ENCODE measurements around the gene OSBPL7.

Gene OSBPL7

DNA sequence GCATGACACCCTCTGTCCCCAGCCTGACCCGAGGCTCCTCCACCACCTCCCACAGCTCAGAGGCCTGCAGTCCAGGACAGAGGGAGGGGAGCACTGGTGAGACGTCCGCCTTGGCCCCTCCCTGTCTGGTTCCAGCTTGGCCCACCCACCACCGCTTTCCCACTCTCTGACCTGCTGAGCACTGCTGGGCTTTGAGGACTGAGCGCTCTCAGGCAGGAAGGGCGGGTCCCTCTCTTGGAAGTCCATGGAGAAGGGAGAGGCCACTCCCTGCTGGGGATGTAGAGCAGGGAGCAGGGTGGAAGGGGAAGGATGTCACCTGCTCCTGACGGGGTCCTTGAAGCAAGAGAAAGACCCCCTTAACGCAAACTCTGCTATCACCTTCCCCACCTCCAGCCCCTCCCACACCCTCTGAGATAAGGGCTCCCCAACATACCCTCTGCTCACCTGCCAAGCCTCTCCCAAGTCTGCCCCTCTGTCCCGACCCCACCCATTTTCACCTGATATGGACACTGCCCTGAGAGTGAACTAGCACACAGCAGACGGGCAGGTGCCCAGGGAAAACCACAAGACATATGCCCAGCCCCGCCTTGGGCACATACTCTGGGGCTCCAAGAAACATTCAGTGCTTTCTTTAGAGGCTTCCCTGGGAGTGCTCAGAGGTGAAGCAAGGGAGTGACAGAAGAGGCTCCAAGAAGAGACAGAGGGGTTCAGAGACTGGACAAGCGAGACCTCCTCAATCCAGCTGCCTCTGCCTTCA, 1.4 kb downstream of the OSBPL7 start:
- DNase-seq, result no peak

DNA sequence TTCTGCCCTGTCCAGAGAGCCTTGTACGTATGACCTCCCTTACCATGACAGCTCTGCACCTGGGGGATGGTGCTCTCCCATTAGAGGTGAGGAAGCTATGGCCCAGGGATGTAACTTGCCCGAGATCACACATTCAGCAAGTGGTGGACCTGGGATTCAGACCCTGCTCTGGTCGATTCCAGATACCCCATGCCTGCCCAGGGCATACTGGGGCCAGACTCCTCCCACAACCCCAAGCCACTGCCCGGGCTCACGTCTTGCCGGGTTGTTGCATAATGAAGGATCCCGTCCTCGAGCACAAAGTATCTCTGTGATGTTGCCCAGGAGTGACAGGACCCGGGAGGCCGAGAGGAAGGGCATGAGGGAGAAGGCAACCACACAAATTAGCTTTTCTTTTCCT, 2.1 kb downstream of the OSBPL7 start:
- DNase-seq, result no peak

DNA sequence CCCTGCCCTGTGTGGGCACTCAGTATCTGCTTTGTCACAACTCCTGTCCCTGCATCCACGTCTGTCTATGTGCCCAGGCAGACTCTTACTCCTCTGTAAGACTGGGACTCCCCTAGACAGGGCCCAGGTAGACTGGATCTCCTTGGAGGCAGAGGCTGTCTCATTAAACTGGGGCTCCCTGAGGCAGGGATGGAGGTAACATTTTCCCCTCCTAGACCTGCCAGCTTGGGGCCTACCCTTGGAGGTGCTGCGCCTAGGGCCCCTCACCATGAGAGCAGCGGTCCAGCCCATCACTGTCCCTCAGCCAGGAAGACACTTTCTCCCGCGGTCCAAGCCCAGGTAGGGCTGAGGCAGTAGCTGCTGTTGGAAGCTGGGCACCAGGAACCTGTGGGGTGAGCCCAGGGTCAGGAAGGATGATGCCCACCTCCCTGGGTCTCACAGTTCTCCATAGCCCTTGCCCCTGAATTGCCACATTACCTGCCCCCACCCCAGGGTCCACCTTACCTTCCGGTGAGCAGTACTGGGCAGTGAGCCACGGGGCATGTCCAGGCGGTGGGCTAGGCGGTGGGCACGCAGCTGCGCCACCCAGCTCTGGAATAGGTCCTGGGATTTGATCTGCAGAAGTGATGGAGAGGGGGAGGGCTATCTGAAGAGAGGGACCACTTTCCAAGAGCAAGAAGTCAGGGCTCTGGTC, 3.4 kb downstream of the OSBPL7 start:
- DNase-seq, result no peak

DNA sequence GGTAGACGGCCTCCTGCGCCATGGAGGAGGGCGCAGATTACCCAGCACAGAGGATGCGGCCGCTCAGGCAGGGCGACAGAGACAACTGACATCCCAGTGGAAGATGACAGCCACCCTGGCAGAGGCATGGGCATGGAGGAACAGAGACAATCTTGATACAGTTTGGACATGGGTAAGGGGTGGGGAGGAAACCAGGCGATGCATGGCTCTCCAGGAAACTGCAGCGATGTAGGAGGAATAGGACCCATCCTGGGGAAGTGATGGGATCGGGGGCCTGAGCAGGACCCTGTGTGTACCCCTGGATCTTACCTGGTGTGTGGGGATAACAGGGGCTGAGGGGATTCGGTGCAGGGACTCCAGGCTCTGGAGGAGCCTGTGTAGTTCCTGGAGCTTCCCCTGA, 4.6 kb downstream of the OSBPL7 start:
- no peak for DNase-seq

DNA sequence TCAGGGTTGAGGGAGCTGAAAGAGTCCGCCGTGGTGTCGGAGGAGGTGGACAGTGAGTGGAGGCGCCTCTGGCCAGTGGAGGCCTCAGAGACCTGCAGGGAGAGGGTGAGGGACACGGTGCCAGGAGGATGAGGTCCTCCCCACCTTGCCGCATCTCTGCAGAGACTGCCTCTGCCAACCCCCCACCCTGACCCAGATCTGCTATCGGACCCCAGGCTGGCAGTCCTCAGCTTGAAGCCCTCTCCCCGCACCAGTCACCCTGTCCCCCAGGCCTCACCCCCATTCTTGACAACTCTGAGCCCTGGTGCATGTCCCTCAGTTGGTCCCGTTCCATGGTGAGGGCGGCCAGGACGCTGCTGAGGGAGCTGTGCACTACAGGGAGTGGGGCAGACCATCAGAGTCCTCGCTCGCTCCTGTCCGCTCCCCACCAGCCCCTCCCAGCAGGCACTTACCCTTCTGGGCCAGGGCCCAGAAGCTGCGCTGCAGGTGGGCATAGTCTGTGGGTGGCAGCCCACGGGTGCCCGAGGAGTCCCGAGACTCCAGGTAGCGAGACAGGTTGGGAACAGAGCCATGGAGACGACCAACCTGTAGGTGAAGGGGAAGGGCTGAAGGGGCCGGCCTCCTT, 5.4 kb downstream of the OSBPL7 start:
- DNase-seq, result no peak

DNA sequence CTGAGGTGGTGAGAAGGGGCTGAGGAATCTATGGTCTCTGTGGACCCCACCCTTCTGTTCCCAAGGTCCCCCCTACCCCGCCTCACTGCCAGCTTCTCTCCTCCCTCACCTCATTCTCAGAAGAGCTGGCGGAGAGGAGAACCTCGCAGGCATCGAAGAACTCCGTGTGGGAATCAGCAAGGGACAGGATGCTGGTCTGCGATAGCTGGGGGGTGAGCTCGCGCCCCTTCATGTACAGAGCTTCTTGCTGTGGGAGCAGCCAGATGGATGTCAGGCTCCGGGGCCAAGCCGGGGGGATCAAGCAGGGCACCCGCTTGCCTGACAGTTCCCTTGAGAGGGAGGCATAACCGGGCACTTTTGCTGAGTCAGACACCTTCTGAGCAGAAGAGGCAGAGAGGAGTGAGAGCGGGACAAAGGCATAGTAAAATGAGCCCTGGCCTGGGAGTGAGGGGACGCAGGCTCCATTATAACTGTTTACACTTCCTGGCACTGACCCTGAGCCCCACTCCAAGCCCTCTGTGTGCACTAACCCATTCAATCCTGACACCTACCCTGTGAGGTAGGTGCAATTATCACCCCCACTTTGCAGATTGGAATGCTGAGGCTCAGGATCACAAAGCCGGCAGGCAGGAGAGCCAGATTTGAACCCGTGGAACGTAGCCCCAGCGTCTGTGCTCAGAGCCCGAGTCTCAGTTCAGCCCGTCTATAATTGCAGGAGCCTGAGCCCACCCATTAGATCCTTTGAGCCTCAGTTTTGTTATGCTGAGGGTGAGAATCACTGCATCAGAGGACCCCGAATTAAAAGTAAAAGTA, 6.3 kb downstream of the OSBPL7 start:
- DNase-seq, result no peak

DNA sequence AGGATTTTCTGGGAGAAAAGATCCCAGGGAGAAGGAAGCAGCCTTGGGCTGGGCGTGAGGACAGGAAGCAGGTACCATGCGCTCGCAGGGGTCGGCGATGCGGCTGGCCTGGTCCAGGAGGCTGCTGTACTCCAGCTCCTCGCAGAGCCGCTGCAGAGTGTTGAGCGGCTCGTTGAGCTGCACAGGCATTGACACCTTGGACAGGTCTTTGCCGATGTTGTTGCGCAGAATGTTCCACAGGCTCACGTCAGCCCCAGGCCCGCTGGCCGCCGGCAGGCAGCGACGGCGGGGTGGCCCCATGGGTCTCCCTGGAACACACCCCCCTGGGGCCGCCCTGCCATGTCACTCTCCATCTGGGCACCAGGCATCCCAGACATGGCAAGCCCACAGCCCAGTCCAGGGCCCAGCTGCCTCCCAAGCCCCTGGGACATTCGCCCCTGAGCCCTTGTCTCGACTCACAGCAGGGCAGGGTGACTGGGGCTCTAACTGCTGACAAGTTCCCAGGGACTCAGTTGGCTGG, 8.0 kb downstream of the OSBPL7 start:
- DNase-seq, result no peak

DNA sequence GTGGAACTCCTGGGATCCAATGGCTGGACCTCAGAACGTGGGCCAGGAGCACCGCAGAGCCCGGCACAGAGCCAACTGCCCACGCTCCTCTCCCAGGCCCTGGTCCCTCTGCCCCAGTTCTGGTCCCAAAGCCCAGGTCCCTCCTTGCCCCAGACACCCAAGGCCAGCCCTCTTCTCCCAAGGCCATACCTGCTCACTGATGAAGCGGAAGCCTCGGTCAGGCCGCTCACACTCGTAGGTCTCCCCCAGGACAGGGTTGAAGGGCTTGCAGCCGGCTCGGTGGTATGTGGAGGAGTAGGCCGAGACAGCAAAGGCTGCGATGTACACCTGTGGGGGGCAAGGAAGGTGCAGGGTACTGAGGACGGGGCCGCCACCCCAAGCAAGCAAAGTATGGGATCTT, 8.5 kb downstream of the OSBPL7 start:
- DNase-seq, result no peak

DNA sequence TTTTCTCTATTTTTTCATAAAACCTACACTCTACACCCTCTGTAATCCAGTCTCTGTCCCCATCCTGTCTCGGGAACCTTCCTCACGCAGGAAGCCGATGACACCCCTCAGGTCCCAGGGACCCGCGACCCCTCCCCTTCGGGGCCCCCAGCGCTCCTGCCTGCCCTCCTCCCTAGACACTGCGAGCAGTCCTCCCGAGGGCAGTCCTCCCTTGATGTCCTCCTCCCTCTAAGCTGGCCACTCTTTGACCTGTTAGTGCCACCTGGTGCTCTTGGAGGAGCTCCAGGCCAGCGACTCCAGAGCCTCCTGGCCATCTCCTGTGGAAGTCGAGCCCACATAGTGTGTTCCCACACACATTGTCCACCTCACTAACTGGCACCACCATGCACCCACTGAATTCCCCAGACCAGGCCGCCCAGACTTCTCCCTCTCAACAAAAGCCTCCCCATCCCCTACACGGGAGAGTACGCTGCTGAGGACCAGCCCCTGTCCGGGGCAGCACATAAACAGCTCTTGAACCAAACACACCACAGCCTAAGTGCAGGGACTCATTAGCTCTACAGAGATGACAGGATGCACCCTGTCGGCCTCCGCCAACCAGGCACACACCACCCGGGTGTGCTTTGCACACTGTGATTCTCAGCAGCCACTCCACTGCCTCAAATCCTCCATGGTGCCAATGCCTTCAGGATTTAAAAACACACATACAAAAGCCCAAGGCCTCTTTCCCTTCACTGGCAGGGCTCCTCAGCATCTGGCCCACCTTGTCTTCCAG, 9.3 kb downstream of the OSBPL7 start:
- DNase-seq, result no peak

DNA sequence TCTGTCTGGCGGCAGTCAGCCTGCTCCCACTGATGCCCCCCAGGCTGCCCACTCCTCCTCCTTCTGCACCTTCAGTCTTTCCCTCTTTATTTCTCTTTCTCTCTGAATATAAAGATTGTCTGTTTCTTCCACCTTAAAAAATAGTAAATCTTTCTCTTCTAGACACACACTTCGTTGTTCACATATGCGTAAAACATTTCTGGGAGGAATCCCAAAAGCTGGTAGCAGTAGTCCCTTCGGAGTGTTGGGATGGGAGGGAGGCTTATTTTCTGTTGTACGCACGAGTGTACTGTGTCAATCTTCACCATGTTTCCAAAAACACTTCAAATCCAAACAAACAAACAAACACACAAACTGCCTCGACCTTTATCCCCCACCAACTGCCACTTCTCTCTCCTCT, 9.9 kb downstream of the OSBPL7 start:
- no peak for DNase-seq

DNA sequence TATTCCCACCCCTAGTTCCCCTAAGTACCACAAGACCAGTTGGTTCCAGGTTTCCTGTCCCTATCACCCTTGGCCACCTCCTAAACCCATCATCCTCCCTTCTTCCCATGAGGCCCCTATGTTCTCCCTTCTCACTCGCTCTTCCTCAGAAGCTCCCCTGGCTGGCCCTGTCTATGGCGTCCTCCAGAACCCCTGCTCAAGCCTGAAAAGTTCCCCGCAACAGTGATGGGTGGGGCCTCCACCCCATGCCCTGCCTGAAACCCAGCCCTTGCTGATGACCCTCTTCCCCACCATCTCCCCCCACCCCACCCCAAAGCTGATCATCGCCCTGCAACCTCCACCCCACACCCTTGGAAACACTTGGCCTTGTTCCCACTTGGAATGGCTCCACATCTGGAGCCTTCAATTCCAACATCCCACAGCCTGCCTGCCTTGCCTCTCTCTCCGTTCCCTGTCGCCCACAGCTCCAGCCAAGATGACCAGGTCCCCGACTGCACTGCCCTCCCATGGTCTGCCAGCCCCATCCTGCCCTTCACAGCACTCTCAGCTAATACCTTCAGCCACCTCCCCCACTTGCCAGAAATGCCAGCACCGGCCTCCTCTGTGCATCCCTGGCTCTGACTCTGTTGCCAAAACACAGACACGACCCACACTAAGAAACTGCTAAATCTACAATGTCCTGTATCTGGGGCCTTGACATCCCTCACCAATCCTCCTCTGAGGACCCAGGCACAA, 10.5 kb downstream of the OSBPL7 start:
- DNase-seq, result no peak

DNA sequence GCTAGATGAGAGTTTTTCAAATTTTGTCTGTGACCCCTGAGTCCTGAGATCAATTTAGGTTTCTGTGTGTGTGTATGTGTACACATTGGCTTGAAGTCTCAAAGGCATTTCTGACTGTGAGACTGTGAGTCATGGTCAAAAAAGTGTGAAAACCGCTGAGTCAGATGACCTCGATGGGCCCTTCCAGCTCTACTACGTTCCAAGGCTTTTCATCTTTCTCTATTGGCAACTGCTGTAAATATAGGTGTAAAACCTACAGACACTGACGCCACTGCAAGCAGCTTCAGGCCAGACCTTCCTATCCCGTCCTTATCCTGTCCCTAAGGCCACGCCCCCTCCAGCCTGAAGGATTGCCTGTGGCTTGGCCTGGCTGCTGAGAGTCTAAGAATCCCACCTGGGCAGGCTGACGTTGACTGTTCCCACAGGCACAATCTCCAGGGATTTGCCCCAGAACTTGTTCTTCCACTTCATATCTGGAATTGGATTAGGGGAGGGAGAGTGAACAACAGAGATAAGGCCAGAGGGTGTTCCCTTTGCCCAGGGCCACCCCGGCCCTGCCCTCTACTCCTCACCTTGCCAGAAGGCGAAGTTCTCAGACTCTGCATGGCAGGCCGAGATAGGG, 11.3 kb downstream of the OSBPL7 start:
- DNase-seq, result peak; percentile 58

DNA sequence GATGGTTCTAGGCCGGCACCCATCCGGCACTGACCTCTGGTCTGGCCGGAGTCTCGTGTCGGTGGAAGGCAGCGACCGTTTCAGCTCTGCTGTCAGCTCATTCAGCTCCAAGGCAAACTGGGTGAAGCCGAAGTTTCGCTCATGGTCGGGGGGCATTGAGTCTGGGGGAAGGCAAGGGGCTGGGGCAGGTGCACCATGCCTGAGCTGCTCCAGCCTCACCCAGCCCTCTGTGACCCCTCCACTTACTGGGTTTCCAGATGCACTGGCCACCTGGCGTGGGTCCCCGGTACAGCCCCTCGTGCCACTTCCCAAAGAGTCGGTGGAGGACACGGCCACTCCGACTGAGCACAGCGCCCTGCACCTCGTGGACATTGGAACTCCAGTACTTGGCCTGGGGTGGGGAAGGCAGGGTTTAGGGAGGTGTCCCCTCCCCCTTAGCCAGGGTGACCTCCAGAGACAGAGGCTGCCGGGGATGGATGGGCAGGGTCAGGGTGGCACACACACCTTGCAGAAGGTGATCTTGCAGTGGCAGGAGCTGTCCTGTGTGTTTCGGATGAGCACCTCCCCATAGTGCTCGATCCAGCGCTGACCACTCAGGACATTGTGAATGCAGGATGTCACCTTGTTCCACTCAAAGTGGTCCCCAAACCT, 12.6 kb downstream of the OSBPL7 start:
- no peak for DNase-seq

DNA sequence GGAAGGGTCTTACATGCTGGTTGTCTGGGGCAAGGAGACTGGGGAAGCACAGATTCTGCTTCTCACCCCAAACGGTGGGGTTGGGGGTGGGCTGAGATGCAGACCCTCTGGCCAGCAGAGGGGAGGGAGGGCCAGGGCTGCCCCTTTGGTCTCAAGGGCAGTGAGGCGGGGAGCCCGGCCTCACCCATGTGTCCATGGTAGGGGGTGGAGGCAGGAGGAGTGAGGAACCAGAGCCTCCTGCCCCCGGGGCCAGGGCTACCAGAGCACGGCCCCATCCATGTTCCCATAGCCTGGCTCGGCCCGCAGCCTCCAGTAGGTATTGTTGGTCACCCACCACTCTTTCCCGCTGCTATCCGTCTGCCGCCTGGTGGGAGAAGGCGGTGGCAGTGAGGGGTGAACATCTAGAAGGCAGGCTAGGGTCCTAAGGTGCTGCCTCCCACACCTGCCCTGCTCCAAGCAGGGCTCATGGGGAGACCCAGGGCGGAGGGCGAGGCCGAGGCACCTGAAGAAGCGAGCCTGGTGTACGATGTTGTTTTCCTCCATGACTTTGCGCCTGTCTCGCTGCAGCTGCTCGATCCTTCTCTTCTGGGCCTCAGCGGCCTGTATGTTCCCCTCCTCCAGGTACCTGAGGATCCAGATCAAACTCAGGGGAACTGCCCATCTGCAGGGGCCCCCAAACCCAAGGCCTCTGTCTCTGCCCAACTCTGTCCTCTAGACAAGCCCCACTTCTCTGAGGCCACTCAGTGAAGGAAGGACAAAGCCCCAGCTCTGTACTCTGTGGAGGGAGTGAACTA, 13.4 kb downstream of the OSBPL7 start:
- DNase-seq, result no peak

DNA sequence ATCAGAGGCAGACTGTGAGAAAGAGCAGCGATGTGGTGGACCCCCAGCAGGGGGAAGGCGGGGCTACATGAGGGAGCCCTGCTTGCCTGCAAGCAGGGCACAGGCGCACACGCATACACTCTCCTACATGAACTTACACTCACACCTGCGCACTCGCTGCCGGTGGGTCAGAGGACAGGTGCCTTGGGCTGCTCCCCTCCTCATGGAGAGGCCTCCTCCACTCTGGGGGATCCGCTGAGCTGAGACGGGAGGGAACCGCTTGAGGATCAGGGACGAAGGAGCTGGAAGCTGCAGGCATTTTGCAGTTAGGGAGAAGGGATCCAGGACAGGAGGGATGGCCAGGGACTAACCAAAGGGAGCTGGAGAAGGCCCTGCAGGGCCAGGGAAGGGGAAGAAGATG, 14.2 kb downstream of the OSBPL7 start:
- no peak for DNase-seq

DNA sequence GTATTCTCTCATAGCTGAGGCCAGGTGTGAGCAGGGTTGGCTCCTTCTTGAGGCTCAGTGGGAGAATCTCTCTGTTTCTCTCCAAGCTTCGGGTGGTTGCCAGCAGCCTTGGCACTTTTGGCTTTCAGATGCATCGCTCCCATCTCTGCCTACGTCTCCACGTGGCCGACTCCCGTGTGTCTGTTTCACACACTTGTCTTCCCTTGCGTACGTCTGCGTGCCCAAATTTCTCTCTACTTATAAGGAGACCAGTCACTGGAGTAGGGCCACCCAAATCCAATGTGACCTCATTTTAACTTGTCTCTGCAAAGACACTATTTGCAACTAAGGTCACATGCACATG, 14.7 kb downstream of the OSBPL7 start:
- DNase-seq, result no peak

DNA sequence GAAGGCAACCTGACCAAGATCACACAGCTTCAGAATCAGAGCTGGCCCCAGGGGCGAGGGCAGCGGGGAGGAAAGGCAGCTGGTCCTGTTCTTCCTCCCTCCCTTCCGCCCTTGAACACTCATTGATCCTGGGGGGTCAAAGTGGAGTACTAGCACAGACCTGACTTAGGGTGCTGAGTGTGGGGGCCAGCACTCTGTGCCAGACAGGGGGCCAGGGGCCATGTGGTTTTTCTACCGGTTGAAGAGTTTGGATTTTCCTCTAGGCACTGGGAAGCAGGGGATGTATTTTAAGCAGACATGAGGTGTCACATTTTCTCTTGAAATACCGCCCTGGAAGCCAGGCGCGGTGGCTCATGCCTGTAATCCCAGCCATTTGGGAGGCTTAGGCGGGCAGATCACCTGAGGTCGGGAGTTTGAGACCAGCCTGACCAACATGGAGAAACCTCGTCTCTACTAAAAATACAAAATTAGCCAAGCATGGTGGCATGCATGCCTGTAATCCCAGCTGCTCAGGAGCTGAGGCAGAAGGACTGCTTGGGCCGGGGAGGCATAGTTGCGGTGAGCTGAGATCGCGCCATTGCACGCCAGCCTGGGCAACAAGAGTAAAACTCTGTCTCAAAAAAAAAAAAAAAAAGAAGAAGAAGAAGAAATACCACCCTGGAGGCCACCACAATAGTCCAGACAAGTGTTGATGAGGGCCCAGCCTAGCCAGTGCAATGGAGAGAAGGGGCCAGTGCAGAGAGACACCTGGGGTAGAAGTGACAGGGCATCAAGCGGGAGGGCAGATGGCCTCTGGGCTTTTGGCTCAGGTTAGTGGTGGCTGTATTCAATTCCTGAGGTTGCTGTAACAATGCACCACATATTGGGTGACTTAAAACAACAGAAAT, 15.3 kb downstream of the OSBPL7 start:
- DNase-seq, result no peak

DNA sequence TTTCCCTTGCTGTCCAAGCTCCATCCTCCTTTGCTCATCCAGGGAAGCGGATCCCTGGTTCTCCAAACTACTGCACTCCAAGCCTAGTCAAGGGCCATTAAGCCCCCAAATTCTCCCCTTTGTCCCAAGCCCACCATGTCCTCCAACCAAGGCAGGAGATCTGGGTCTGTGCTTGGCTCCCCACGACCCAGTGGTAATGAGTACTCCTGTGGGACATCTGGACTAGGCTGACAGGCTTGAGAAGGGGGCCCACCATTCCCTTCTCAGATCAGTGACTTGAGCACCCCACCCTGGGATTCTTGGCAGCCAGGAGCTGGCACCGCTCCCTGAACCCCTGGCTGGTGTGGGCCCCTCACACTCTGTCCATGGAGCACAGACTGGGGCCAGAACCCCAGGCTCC, 17.1 kb downstream of the OSBPL7 start:
- DNase-seq, result no peak

DNA sequence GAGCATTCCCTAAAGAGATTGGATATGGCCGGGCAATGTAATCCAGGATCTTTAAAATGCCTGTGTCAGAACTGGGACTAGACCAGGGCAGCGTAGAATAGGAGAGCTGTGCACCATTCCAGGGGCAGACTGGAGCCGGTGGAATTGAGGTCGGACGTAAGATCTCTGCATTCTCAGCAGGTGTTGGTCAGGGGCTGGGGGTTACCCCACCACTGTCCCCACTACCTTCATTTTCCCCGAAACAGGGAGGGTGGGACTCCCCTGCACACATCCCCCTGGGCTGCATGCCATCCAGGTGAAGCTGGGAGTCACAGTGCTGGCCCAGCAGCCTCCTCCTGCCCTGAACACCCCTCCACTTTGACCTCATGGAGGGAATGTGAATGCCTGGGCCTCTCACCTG, 17.8 kb downstream of the OSBPL7 start:
- DNase-seq, result no peak

Measured in CD4-positive, alpha-beta T cell treated with Interleukin-17A for 1 hour (primary cell).